Measurements from ENCODE around the gene SORBS2.

Gene SORBS2

GRCh38 chr4:185730387-185730786, 81.6 kb downstream of the SORBS2 start:
- no peak for TF ChIP-seq CTCF (IDR thresholded peaks at IDR 0.05; ENCODE audit: insufficient read depth, low read depth, low read length, missing control alignments)
- DNase-seq (ENCODE audit: low read depth), result peak; percentile 53
- H3K4me3 ChIP-seq (ENCODE audit: low read length), result no peak overlapping the region

- no peak overlapping the region for H3K4me3 ChIP-seq (ENCODE audit: low read length)
- no peak for DNase-seq (ENCODE audit: low read depth)
- TF ChIP-seq CTCF (IDR thresholded peaks at IDR 0.05; ENCODE audit: insufficient read depth, low read depth, low read length, missing control alignments), result no peak
Measured at GRCh38 chr4:185729391-185729804, 82.6 kb downstream of the SORBS2 start.

GRCh38 chr4:185728893-185729292, 83.1 kb downstream of the SORBS2 start:
- no peak for TF ChIP-seq CTCF (IDR thresholded peaks at IDR 0.05; ENCODE audit: insufficient read depth, low read depth, low read length, missing control alignments)
- no peak for DNase-seq (ENCODE audit: low read depth)
- H3K4me3 ChIP-seq (ENCODE audit: low read length), result no peak overlapping the region

- DNase-seq (ENCODE audit: low read depth), result peak; percentile 47
- no peak overlapping the region for H3K4me3 ChIP-seq (ENCODE audit: low read length)
- no peak for TF ChIP-seq CTCF (IDR thresholded peaks at IDR 0.05; ENCODE audit: insufficient read depth, low read depth, low read length, missing control alignments)
Measured at GRCh38 chr4:185726931-185727330, 85.1 kb downstream of the SORBS2 start.

- TF ChIP-seq CTCF (IDR thresholded peaks at IDR 0.05; ENCODE audit: insufficient read depth, low read depth, low read length, missing control alignments), result no peak
- no peak overlapping the region for H3K4me3 ChIP-seq (ENCODE audit: low read length)
- no peak for DNase-seq (ENCODE audit: low read depth)
Measured at GRCh38 chr4:185723631-185724260, 88.2 kb downstream of the SORBS2 start.

GRCh38 chr4:185722029-185722316, 90.0 kb downstream of the SORBS2 start:
- no peak for DNase-seq (ENCODE audit: low read depth)
- TF ChIP-seq CTCF (IDR thresholded peaks at IDR 0.05; ENCODE audit: insufficient read depth, low read depth, low read length, missing control alignments), result no peak
- H3K4me3 ChIP-seq (ENCODE audit: low read length), result no peak overlapping the region

Measured in epithelial cell of esophagus (primary cell).